HL-60 (cell line): Measurements from ENCODE around the gene OTX2.

Experiments used
- DNase-seq, 2 experiments: peaks; one replicate each; pipeline ENCODE4 v3.0.0-alpha.2; 2010 to 2020; ENCODE audit warnings: low read depth in 1 of 2, low spot score in 1 of 2
- H3K27ac ChIP-seq: fragments of 250-450 bp; sonication (Bioruptor Pico); replicated peaks from 2 replicates; pipeline ENCODE4 v1.5.1; 2020; ENCODE audit warnings: mild to moderate bottlenecking, moderate library complexity
- H3K27me3 ChIP-seq: fragments of 250-450 bp; sonication (Bioruptor Pico); 2 replicates; pipeline ENCODE4 v1.5.1; 2021; ENCODE audit warnings: mild to moderate bottlenecking, moderate library complexity; ENCODE audit not compliant: insufficient read depth, poor library complexity, severe bottlenecking
- H3K4me3 ChIP-seq: replicated peaks from 2 replicates; pipeline ENCODE4 v1.5.1; 2011; ENCODE audit warnings: mild to moderate bottlenecking, control low read depth, low read length; ENCODE audit not compliant: insufficient read depth
- CTCF ChIP-seq: IDR thresholded peaks from one replicate; pipeline ENCODE4 v1.5.1; 2011; ENCODE audit warnings: low read length, control low read depth, inconsistent platforms; ENCODE audit not compliant: insufficient read depth
- GABPA ChIP-seq: IDR thresholded peaks from 2 replicates; pipeline ENCODE4 v1.6.1; 2012; ENCODE audit warnings: low read depth
- POLR2AphosphoS5 ChIP-seq: IDR thresholded peaks from 2 replicates; pipeline ENCODE4 v1.6.1; 2012; ENCODE audit warnings: low read depth
- SPI1 ChIP-seq: IDR thresholded peaks from 2 replicates; pipeline ENCODE4 v1.6.1; 2012; ENCODE audit warnings: low read depth, mild to moderate bottlenecking, borderline replicate concordance
- TF ChIP-seq, protein P1 (sequence below): IDR thresholded peaks from 2 replicates; pipeline ENCODE4 v1.6.1; 2012; ENCODE audit warnings: low read depth; ENCODE audit not compliant: insufficient replicate concordance

Gene OTX2

DNA sequence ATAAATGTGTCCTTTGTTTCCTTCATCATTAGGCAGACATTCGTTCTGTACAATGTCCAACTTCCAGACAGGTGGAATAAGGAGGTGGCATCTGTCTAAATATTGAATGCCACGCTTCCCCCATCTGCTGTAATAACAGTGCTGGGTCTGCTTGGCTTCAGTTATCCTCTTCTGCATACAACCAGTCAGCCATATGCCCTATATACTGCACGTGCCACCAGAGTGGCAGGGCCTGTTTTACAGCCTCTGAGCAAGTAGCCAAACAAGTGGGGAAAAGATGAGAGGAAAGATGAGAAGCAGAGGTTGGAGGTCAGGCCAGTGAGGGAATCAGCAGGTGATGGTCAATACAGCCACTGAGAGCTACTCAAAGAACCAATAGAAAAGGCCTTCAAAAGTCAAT, 55.4 kb downstream of the OTX2 start:
- DNase-seq = no peak
- TF ChIP-seq, protein P1, sequence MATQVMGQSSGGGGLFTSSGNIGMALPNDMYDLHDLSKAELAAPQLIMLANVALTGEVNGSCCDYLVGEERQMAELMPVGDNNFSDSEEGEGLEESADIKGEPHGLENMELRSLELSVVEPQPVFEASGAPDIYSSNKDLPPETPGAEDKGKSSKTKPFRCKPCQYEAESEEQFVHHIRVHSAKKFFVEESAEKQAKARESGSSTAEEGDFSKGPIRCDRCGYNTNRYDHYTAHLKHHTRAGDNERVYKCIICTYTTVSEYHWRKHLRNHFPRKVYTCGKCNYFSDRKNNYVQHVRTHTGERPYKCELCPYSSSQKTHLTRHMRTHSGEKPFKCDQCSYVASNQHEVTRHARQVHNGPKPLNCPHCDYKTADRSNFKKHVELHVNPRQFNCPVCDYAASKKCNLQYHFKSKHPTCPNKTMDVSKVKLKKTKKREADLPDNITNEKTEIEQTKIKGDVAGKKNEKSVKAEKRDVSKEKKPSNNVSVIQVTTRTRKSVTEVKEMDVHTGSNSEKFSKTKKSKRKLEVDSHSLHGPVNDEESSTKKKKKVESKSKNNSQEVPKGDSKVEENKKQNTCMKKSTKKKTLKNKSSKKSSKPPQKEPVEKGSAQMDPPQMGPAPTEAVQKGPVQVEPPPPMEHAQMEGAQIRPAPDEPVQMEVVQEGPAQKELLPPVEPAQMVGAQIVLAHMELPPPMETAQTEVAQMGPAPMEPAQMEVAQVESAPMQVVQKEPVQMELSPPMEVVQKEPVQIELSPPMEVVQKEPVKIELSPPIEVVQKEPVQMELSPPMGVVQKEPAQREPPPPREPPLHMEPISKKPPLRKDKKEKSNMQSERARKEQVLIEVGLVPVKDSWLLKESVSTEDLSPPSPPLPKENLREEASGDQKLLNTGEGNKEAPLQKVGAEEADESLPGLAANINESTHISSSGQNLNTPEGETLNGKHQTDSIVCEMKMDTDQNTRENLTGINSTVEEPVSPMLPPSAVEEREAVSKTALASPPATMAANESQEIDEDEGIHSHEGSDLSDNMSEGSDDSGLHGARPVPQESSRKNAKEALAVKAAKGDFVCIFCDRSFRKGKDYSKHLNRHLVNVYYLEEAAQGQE = no peak
- TF ChIP-seq POLR2AphosphoS5 (no peak), GABPA (no peak)
- no peak overlapping the region for H3K4me3 ChIP-seq
- H3K27ac ChIP-seq = no peak overlapping the region
- no peaks in the 10 kb centered on the region for H3K27me3 ChIP-seq

- DNase-seq = no peak
- H3K27ac ChIP-seq = no peak overlapping the region
- no peak for TF ChIP-seq POLR2AphosphoS5
- no peak for TF ChIP-seq GABPA
- TF ChIP-seq CTCF = no peak
- TF ChIP-seq SPI1 = no peak
- TF ChIP-seq, protein P1 = no peak
- H3K27me3 ChIP-seq = no peaks in the 10 kb centered on the region
- no peak overlapping the region for H3K4me3 ChIP-seq
Observed at GRCh38 chr14:56753396-56753795, 56.9 kb downstream of the OTX2 start.

DNA sequence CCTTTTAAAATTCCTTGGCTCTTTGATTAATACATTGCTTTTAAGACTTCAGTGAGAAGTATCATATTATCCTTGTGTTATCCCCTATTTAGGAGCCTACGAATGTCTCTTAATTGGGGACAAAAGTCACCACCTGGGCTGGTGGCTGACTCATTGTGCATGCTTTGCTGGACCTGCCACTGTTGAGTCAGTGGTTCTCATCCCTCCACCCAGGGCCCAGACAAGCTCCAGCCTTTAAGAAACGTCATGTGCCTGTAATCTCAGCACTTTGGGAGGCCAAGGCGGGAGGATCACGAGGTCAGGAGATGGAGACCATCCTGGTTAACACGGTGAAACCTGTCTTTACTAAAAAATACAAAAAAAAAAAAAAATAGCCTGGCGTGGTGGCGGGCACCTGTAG, 57.9 kb downstream of the OTX2 start:
- Histone ChIP-seq H3K27ac (no peak overlapping the region), H3K4me3 (no peak overlapping the region), H3K27me3 (no peaks in the 10 kb centered on the region)
- TF ChIP-seq, protein P1 = no peak
- TF ChIP-seq CTCF = no peak
- TF ChIP-seq GABPA = no peak
- no peak for TF ChIP-seq POLR2AphosphoS5
- TF ChIP-seq SPI1 = no peak
- no peak for DNase-seq

DNA sequence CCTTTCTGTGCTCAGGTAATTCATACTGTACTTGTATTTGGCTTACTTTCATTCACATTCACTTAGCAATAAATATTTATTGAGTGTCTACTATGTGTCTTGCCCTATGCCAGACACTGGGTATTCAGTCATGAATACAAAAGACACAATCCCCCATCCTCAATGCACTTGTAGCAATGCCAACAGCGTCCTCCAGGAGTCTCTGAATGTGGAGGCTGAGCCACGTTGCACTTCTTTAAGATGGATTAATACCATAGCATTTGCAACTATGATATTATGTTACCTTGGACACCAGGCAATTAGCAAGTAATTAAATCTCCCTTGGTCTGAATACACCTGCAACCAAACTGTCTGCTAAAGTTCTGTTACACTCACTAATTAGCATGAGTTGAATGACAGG, 58.8 kb downstream of the OTX2 start:
- no peak overlapping the region for H3K27ac ChIP-seq
- DNase-seq = no peak
- TF ChIP-seq CTCF = no peak
- no peak for TF ChIP-seq POLR2AphosphoS5
- no peak for TF ChIP-seq SPI1
- no peak for TF ChIP-seq GABPA
- H3K27me3 ChIP-seq = no peaks in the 10 kb centered on the region
- H3K4me3 ChIP-seq = no peak overlapping the region
